Calu3 (cell line): ENCODE data around the gene SLC44A4. TPM values are rescaled to one million over a fixed set of nuclear protein-coding genes. Genes with fewer than 3 reads are reported as not detected.
"Not testable (repeated sequence)": the region's sequence is repeated elsewhere in the genome, so short reads cannot be mapped to it uniquely, and the experiment has no call there.

Source experiments
- BruUV-seq: library from RNA; stranded (reverse); fragments of 400-500 nt; replicated peaks from 2 replicates; lab custom pipeline; 2021; lab: Mats Ljungman, UMichigan
- CTCF ChIA-PET: fragments of 300-600 bp; sonication (Branson Sonifier 250); formaldehyde crosslinking; loops from one replicate; lab custom pipeline; 2022; ENCODE audit warnings: antibody characterized with exemption; lab: Charles Lee
- DNase-seq: peaks from one replicate; pipeline ENCODE4 v3.0.0; 2022
- H3K27ac Mint-ChIP-seq: one replicate; pipeline ENCODE4 v1.8.0; 2022; ENCODE audit warnings: mixed read lengths; ENCODE audit not compliant: unreplicated experiment
- H3K27me3 Mint-ChIP-seq: one replicate; pipeline ENCODE4 v1.8.0; 2022; ENCODE audit warnings: mixed read lengths; ENCODE audit not compliant: unreplicated experiment
- H3K36me3 Mint-ChIP-seq: one replicate; pipeline ENCODE4 v1.8.0; 2022; ENCODE audit warnings: mild to moderate bottlenecking, moderate library complexity, mixed read lengths; ENCODE audit not compliant: insufficient read depth, unreplicated experiment
- H3K4me1 Mint-ChIP-seq: one replicate; pipeline ENCODE4 v1.8.0; 2022; ENCODE audit warnings: mild to moderate bottlenecking, low read depth, mixed read lengths; ENCODE audit not compliant: unreplicated experiment
- H3K4me3 Mint-ChIP-seq: one replicate; pipeline ENCODE4 v1.8.0; 2022; ENCODE audit warnings: mild to moderate bottlenecking, low read depth, moderate library complexity, mixed read lengths; ENCODE audit not compliant: unreplicated experiment
- H3K9me3 Mint-ChIP-seq: one replicate; pipeline ENCODE4 v1.8.0; 2022; ENCODE audit warnings: low read depth, mixed read lengths; ENCODE audit not compliant: unreplicated experiment
- CTCF ChIP-seq: fragments of 200-600 bp; IDR thresholded peaks from one replicate; pipeline ENCODE4 v1.8.0; 2022; ENCODE audit warnings: antibody characterized with exemption; ENCODE audit not compliant: unreplicated experiment
- intact Hi-C: fragments of 100-400 bp; cut with micrococcal nuclease; formaldehyde crosslinking; loops from one replicate; pipeline ENCODE4 v1.10.0; 2022; ENCODE audit not compliant: unreplicated experiment
- total RNA-seq: library from RNA; stranded (reverse); gene quantifications from 2 replicates; pipeline ENCODE4 v1.2.3, GENCODE V29; 2022

SLC44A4 gene
- total RNA-seq, 1 experiment from 2014 or later, result 185 TPM

GRCh38 chr6:31827286-31828079, 51.3 kb downstream of the SLC44A4 start, which contains the start of gene HSPA1B:
TSS of gene HSPA1B (plus strand) at chr6:31827738. CDS start at chr6:31827951, 213 bp downstream.
- peak within 1 kb of the TSS; percentile 100 for H3K27ac Mint-ChIP-seq
- peaks cover 13% of the 10 kb centered on the region for H3K27me3 Mint-ChIP-seq
- intact Hi-C loops, result no loop called here
- H3K9me3 Mint-ChIP-seq, result no peaks in the 10 kb centered on the region
- CTCF ChIA-PET, result interaction anchor here (0.5 to 2.5 kb wide), 12 partner anchors 9 to 218 kb away, joined by 3 to 16 read pairs (median 4); partner anchors contain the start of genes HSPA1A, HSPA1L, LSM2 and MSH5
- no peak for TF ChIP-seq CTCF
- H3K4me3 Mint-ChIP-seq, result peak within 1 kb of the TSS; percentile 80
- H3K36me3 Mint-ChIP-seq, result peaks cover 77% of the 10 kb centered on the region
- peak; percentile 100 for DNase-seq
- peaks cover 45% of the 10 kb centered on the region for H3K4me1 Mint-ChIP-seq
- no TSS peak for BruUV-seq

- CTCF ChIA-PET, result interaction anchor here (0.6 to 2.5 kb wide), 13 partner anchors 10 to 97 kb away, joined by 3 to 16 read pairs (median 4); partner anchors contain the start of genes HSPA1A, HSPA1L, LSM2 and MSH5
- H3K4me3 Mint-ChIP-seq, result peak overlapping the region; percentile 80
- intact Hi-C loops, result no loop called here
- H3K9me3 Mint-ChIP-seq, result no peaks in the 10 kb centered on the region
- H3K4me1 Mint-ChIP-seq, result peaks cover 50% of the 10 kb centered on the region
- peak; percentile 92 for DNase-seq
- BruUV-seq, result TSS peak; percentile 85
- peaks cover 77% of the 10 kb centered on the region for H3K36me3 Mint-ChIP-seq
- TF ChIP-seq CTCF, result no peak
- peaks cover 13% of the 10 kb centered on the region for H3K27me3 Mint-ChIP-seq
- peak overlapping the region; percentile 100 for H3K27ac Mint-ChIP-seq
Observed at GRCh38 chr6:31826793-31827285, 52.0 kb downstream of the SLC44A4 start.

- TF ChIP-seq CTCF, result no peak
- no peak for DNase-seq
- no peaks in the 10 kb centered on the region for H3K9me3 Mint-ChIP-seq
- peak overlapping the region; percentile 100 for H3K27ac Mint-ChIP-seq
- H3K36me3 Mint-ChIP-seq, result peaks cover 77% of the 10 kb centered on the region
- CTCF ChIA-PET, result interaction anchor here (1.0 to 2.5 kb wide), 6 partner anchors 10 to 52 kb away, joined by 3 to 16 read pairs (median 6); partner anchors contain the start of genes HSPA1A, HSPA1L, LSM2 and VARS1
- peaks cover 13% of the 10 kb centered on the region for H3K27me3 Mint-ChIP-seq
- intact Hi-C loops, result no loop called here
- BruUV-seq, result no TSS peak
- peaks cover 60% of the 10 kb centered on the region for H3K4me1 Mint-ChIP-seq
- peak overlapping the region; percentile 80 for H3K4me3 Mint-ChIP-seq
Observed at GRCh38 chr6:31825553-31825952, 53.2 kb downstream of the SLC44A4 start.

- Mint-ChIP-seq H3K4me1 (peaks cover 70% of the 10 kb centered on the region), H3K4me3 (peak overlapping the region; percentile 89), H3K27me3 (peaks cover 13% of the 10 kb centered on the region), H3K36me3 (peaks cover 84% of the 10 kb centered on the region), H3K27ac (peak overlapping the region; percentile 95)
- BruUV-seq, DNase-seq, H3K9me3 Mint-ChIP-seq: not testable (repeated sequence)
- CTCF ChIA-PET, result interaction anchor here (0.6 to 2.9 kb wide), 8 partner anchors 17 to 172 kb away, joined by 3 to 13 read pairs (median 4); partner anchors contain the start of genes CLIC1, LSM2 and VWA7
- intact Hi-C loops, result loop anchor here (5.0 kb wide), 1 partner anchor 46 kb away; the partner anchor contains the start of gene VWA7
Observed at GRCh38 chr6:31823592-31824196, 55.1 kb downstream of the SLC44A4 start.
